ENCODE measurements around the gene LYPD8. TPM values are rescaled to one million over a fixed set of nuclear protein-coding genes. Genes with fewer than 3 reads are reported as not detected.

The LYPD8 gene
- total RNA-seq, 4 donors from 2014 or later, result not detected

- no peaks in the 10 kb centered on the region for H3K4me1 ChIP-seq
- DNase-seq (ENCODE audit: low spot score in 2 of 2), result no peak
- peaks cover 4% of the 10 kb centered on the region for H3K9me3 ChIP-seq
- H3K27me3 ChIP-seq, result no peaks in the 10 kb centered on the region
- no peak overlapping the region for H3K4me3 ChIP-seq
- H3K27ac ChIP-seq, result no peak overlapping the region
- 82% methylated on average over 2 of the region's 2 CpGs for WGBS
- TF ChIP-seq POLR2A (IDR thresholded peaks at IDR 0.05) (no peak), POLR2AphosphoS5 (IDR thresholded peaks at IDR 0.05) (no peak), EP300 (IDR thresholded peaks at IDR 0.05) (no peak), CTCF (IDR thresholded peaks at IDR 0.05) (no peak)
- H3K36me3 ChIP-seq, result no peaks in the 10 kb centered on the region
These were observed 23.3 kb upstream of the LYPD8 start for GRCh38 chr1:248778906-248779305.

- H3K4me3 ChIP-seq, result no peak overlapping the region
- DNase-seq (ENCODE audit: low spot score in 2 of 2), result no peak
- no peak overlapping the region for H3K27ac ChIP-seq
- peaks cover 4% of the 10 kb centered on the region for H3K9me3 ChIP-seq
- TF ChIP-seq POLR2A (IDR thresholded peaks at IDR 0.05), result no peak
- TF ChIP-seq EP300 (IDR thresholded peaks at IDR 0.05), result no peak
- no peak for TF ChIP-seq CTCF (IDR thresholded peaks at IDR 0.05)
- no peak for TF ChIP-seq POLR2AphosphoS5 (IDR thresholded peaks at IDR 0.05)
- H3K27me3 ChIP-seq, result no peaks in the 10 kb centered on the region
- no peaks in the 10 kb centered on the region for H3K4me1 ChIP-seq
- H3K36me3 ChIP-seq, result no peaks in the 10 kb centered on the region
These were observed 21.4 kb upstream of the LYPD8 start for GRCh38 chr1:248776991-248777390.

GRCh38 chr1:248775441-248775840 lies 19.9 kb upstream of the LYPD8 start:
- Histone ChIP-seq H3K27ac (no peak overlapping the region), H3K4me3 (no peak overlapping the region), H3K27me3 (no peaks in the 10 kb centered on the region), H3K4me1 (no peaks in the 10 kb centered on the region), H3K9me3 (peaks cover 3% of the 10 kb centered on the region), H3K36me3 (no peaks in the 10 kb centered on the region)
- TF ChIP-seq CTCF (IDR thresholded peaks at IDR 0.05) (no peak), EP300 (IDR thresholded peaks at IDR 0.05) (no peak), POLR2A (IDR thresholded peaks at IDR 0.05) (no peak), POLR2AphosphoS5 (IDR thresholded peaks at IDR 0.05) (no peak)
- 75% methylated on average over 4 of the region's 4 CpGs for WGBS
- DNase-seq (ENCODE audit: low spot score in 2 of 2), result no peak

- DNase-seq (ENCODE audit: low spot score in 2 of 2), result no peak
- TF ChIP-seq EP300 (IDR thresholded peaks at IDR 0.05) (no peak), POLR2A (IDR thresholded peaks at IDR 0.05) (no peak), POLR2AphosphoS5 (IDR thresholded peaks at IDR 0.05) (no peak), CTCF (IDR thresholded peaks at IDR 0.05) (no peak)
- Histone ChIP-seq H3K27ac (no peak overlapping the region), H3K9me3 (no peaks in the 10 kb centered on the region), H3K36me3 (no peaks in the 10 kb centered on the region), H3K27me3 (no peaks in the 10 kb centered on the region), H3K4me1 (no peaks in the 10 kb centered on the region), H3K4me3 (no peak overlapping the region)
- 82% methylated on average over 3 of the region's 3 CpGs for WGBS
These were observed 4.1 kb upstream of the LYPD8 start for GRCh38 chr1:248759644-248760043.

- no peaks in the 10 kb centered on the region for H3K27me3 ChIP-seq
- no peaks in the 10 kb centered on the region for H3K9me3 ChIP-seq
- WGBS, result 95% methylated on average over 9 of the region's 9 CpGs
- H3K27ac ChIP-seq, result no peak overlapping the region
- H3K4me3 ChIP-seq, result no peak overlapping the region
- TF ChIP-seq POLR2A (IDR thresholded peaks at IDR 0.05) (no peak), EP300 (IDR thresholded peaks at IDR 0.05) (no peak), POLR2AphosphoS5 (IDR thresholded peaks at IDR 0.05) (no peak), CTCF (IDR thresholded peaks at IDR 0.05) (no peak)
- H3K4me1 ChIP-seq, result no peaks in the 10 kb centered on the region
- no peaks in the 10 kb centered on the region for H3K36me3 ChIP-seq
- DNase-seq (ENCODE audit: low spot score in 2 of 2), result no peak
These were observed 2.8 kb upstream of the LYPD8 start for GRCh38 chr1:248758352-248758751.
